ENCODE measurements around the gene WNT11. TPM values are rescaled to one million over a fixed set of nuclear protein-coding genes. Genes with fewer than 3 reads are reported as not detected.

Gene WNT11
- polyA plus RNA-seq, 1 donor (not counting 4 experiments of a cell fraction or from before 2014, with no cell fraction given): not detected

GRCh38 chr11:76155500-76156227 lies 50.6 kb downstream of the WNT11 start:
- dilution Hi-C loops (cut with MboI; ENCODE audit: extremely low pct_ligation_motif_present, low sequenced_read_pairs): no loop called here
- no peak overlapping the region for H3K9ac ChIP-seq (ENCODE audit: control insufficient read depth, extremely low read depth, insufficient read depth, low read length)
- FAIRE-seq (no peak), DNase-seq (ENCODE audit: low read depth, low spot score) (no peak)
- H3K36me3 ChIP-seq (ENCODE audit: control insufficient read depth in 2 of 2, extremely low read depth in 1 of 2, insufficient read depth in 2 of 2, low read length in 2 of 2): no peaks in the 10 kb centered on the region
- no peaks in the 10 kb centered on the region for H3K79me2 ChIP-seq (ENCODE audit: control insufficient read depth, insufficient read depth, low read length)
- no peaks in the 10 kb centered on the region for H3K9me3 ChIP-seq (ENCODE audit: control insufficient read depth, low read depth, low read length)
- H3K4me1 ChIP-seq (ENCODE audit: control insufficient read depth, extremely low read depth, insufficient read depth, low read length): peaks cover 17% of the 10 kb centered on the region
- peaks cover 7% of the 10 kb centered on the region for H3K27me3 ChIP-seq (ENCODE audit: control insufficient read depth, extremely low read depth, insufficient read depth, low read length)
- H4K20me1 ChIP-seq (ENCODE audit: control insufficient read depth, extremely low read depth, insufficient read depth, low read length): no peaks in the 10 kb centered on the region
- no peak overlapping the region for H2AFZ ChIP-seq (ENCODE audit: control insufficient read depth, low read length)
- no peak overlapping the region for H3K27ac ChIP-seq (ENCODE audit: control insufficient read depth, insufficient read depth, low read length)
- H3K4me2 ChIP-seq (ENCODE audit: control insufficient read depth, extremely low read depth, insufficient read depth, low read depth, low read length): no peak overlapping the region
- H3K4me3 ChIP-seq (ENCODE audit: control insufficient read depth in 2 of 3, extremely low read depth in 1 of 3, insufficient read depth in 2 of 3, low read depth in 1 of 3, low read length in 3 of 3): no peak overlapping the region
- H3K9me1 ChIP-seq (ENCODE audit: control insufficient read depth, extremely low read depth, insufficient read depth, low read length): no peaks in the 10 kb centered on the region
- no peak for TF ChIP-seq CTCF (optimal IDR thresholded peaks at IDR 0.05 in 1 of 3, IDR thresholded peaks at IDR 0.05 in 1 of 3, conservative IDR thresholded peaks at IDR 0.05 in 1 of 3; ENCODE audit: extremely low read depth in 1 of 3, insufficient read depth in 2 of 3, low read length in 3 of 3)
- TF ChIP-seq EZH2 (IDR thresholded peaks at IDR 0.05; ENCODE audit: low read length): no peak

GRCh38 chr11:76153571-76153923 lies 52.8 kb downstream of the WNT11 start:
- Histone ChIP-seq H3K27me3 (ENCODE audit: control insufficient read depth, extremely low read depth, insufficient read depth, low read length) (peaks cover 7% of the 10 kb centered on the region), H2AFZ (ENCODE audit: control insufficient read depth, low read length) (no peak overlapping the region), H3K4me1 (ENCODE audit: control insufficient read depth, extremely low read depth, insufficient read depth, low read length) (peaks cover 17% of the 10 kb centered on the region), H3K9me1 (ENCODE audit: control insufficient read depth, extremely low read depth, insufficient read depth, low read length) (no peaks in the 10 kb centered on the region), H3K9ac (ENCODE audit: control insufficient read depth, extremely low read depth, insufficient read depth, low read length) (no peak overlapping the region), H3K79me2 (ENCODE audit: control insufficient read depth, insufficient read depth, low read length) (no peaks in the 10 kb centered on the region), H4K20me1 (ENCODE audit: control insufficient read depth, extremely low read depth, insufficient read depth, low read length) (no peaks in the 10 kb centered on the region), H3K4me2 (ENCODE audit: control insufficient read depth, extremely low read depth, insufficient read depth, low read depth, low read length) (no peak overlapping the region), H3K36me3 (ENCODE audit: control insufficient read depth in 2 of 2, extremely low read depth in 1 of 2, insufficient read depth in 2 of 2, low read length in 2 of 2) (no peaks in the 10 kb centered on the region), H3K27ac (ENCODE audit: control insufficient read depth, insufficient read depth, low read length) (no peak overlapping the region), H3K9me3 (ENCODE audit: control insufficient read depth, low read depth, low read length) (no peaks in the 10 kb centered on the region), H3K4me3 (ENCODE audit: control insufficient read depth in 2 of 3, extremely low read depth in 1 of 3, insufficient read depth in 2 of 3, low read depth in 1 of 3, low read length in 3 of 3) (no peak overlapping the region)
- dilution Hi-C loops (cut with MboI; ENCODE audit: extremely low pct_ligation_motif_present, low sequenced_read_pairs): no loop called here
- FAIRE-seq (no peak), DNase-seq (ENCODE audit: low read depth, low spot score) (no peak)
- TF ChIP-seq EZH2 (IDR thresholded peaks at IDR 0.05; ENCODE audit: low read length): no peak
- TF ChIP-seq CTCF (optimal IDR thresholded peaks at IDR 0.05 in 1 of 3, IDR thresholded peaks at IDR 0.05 in 1 of 3, conservative IDR thresholded peaks at IDR 0.05 in 1 of 3; ENCODE audit: extremely low read depth in 1 of 3, insufficient read depth in 2 of 3, low read length in 3 of 3): no peak

Measured in keratinocyte (primary cell).